C4-2B (cell line): ENCODE results near the gene KCNK3.

Experiments used
- H3K27ac ChIP-seq: fragments of 450-650 bp; 2 replicates; pipeline ENCODE4 v1.5.1; 2017
- CTCF ChIP-seq: fragments of 450-650 bp; conservative IDR thresholded peaks from 2 replicates; pipeline ENCODE4 v1.5.1; 2017; ENCODE audit warnings: mild to moderate bottlenecking
- ZFX ChIP-seq: fragments of 450-650 bp; IDR thresholded peaks from 2 replicates; pipeline ENCODE4 v1.6.1; 2017

KCNK3 gene

GRCh38 chr2:26735097-26735496, 42.6 kb downstream of the KCNK3 start:
- TF ChIP-seq CTCF (no peak), ZFX (no peak)
- no peak overlapping the region for H3K27ac ChIP-seq

- TF ChIP-seq ZFX = no peak
- TF ChIP-seq CTCF = no peak
- no peak overlapping the region for H3K27ac ChIP-seq
These were observed 43.5 kb downstream of the KCNK3 start for GRCh38 chr2:26735883-26736588.

GRCh38 chr2:26737221-26737620, 44.7 kb downstream of the KCNK3 start:
- no peak overlapping the region for H3K27ac ChIP-seq

GRCh38 chr2:26738481-26738880, 46.0 kb downstream of the KCNK3 start:
- no peak overlapping the region for H3K27ac ChIP-seq
- TF ChIP-seq CTCF = no peak
- TF ChIP-seq ZFX = no peak

More at GRCh38 chr2:26737221-26737620, 44.7 kb downstream of the KCNK3 start:
- TF ChIP-seq CTCF (no peak), ZFX (no peak)

GRCh38 chr2:26739514-26739913, 47.0 kb downstream of the KCNK3 start:
- no peak for TF ChIP-seq CTCF
- no peak for TF ChIP-seq ZFX
- H3K27ac ChIP-seq = no peak overlapping the region

GRCh38 chr2:26740346-26740745, 47.8 kb downstream of the KCNK3 start:
- TF ChIP-seq CTCF = no peak
- no peak for TF ChIP-seq ZFX
- H3K27ac ChIP-seq = no peak overlapping the region

GRCh38 chr2:26740890-26741302, 48.4 kb downstream of the KCNK3 start:
- TF ChIP-seq CTCF (no peak), ZFX (no peak)
- no peak overlapping the region for H3K27ac ChIP-seq
